ENCODE data around the gene TRMT112.
A peak's percentile ranks its signal among the peaks of the same experiment; 100 is the strongest.

Gene TRMT112

GRCh38 chr11:64334764-64335735, 17.7 kb upstream of the TRMT112 start:
- peak; percentile 91 for TF ChIP-seq ZBTB7A (IDR thresholded peaks at IDR 0.05; ENCODE audit: low read depth)
- no peak for TF ChIP-seq FOXM1 (IDR thresholded peaks at IDR 0.05; ENCODE audit: borderline replicate concordance, low read depth)
- peak; percentile 99 for TF ChIP-seq CEBPB (IDR thresholded peaks at IDR 0.05)
- TF ChIP-seq RAD21 (IDR thresholded peaks at IDR 0.05; ENCODE audit: low read depth): no peak
- TF ChIP-seq YY1 (IDR thresholded peaks at IDR 0.05; ENCODE audit: low read depth): no peak; the same call in 1 of the 2 replicates
- TF ChIP-seq TEAD4 (IDR thresholded peaks at IDR 0.05): peak; percentile 89
- peak; percentile 84 for TF ChIP-seq MAX (IDR thresholded peaks at IDR 0.05)
- TF ChIP-seq REST (IDR thresholded peaks at IDR 0.05; ENCODE audit: low read depth): no peak
- TF ChIP-seq CREB1 (IDR thresholded peaks at IDR 0.05; ENCODE audit: low read depth): no peak
- no peak; the same call in 1 of the 2 replicates for TF ChIP-seq USF1 (IDR thresholded peaks at IDR 0.05)
- no peak for TF ChIP-seq TAF1 (IDR thresholded peaks at IDR 0.05; ENCODE audit: low read depth)
- TF ChIP-seq NFIC (IDR thresholded peaks at IDR 0.05): peak; percentile 44; the same call in 1 of the 2 replicates
- TF ChIP-seq TCF12 (IDR thresholded peaks at IDR 0.05; ENCODE audit: low read depth): peak; percentile 89
- TF ChIP-seq EP300 (IDR thresholded peaks at IDR 0.05; ENCODE audit: borderline replicate concordance): peak; percentile 78; the same call in 1 of the 2 replicates
- peak; percentile 89 for TF ChIP-seq EGR1 (IDR thresholded peaks at IDR 0.05)

GRCh38 chr11:64333556-64333955, 16.2 kb upstream of the TRMT112 start:
- TF ChIP-seq YY1 (IDR thresholded peaks at IDR 0.05; ENCODE audit: low read depth): no peak
- no peak for TF ChIP-seq MAX (IDR thresholded peaks at IDR 0.05)
- TF ChIP-seq REST (IDR thresholded peaks at IDR 0.05; ENCODE audit: low read depth): no peak
- no peak for TF ChIP-seq USF1 (IDR thresholded peaks at IDR 0.05)
- TF ChIP-seq TAF1 (IDR thresholded peaks at IDR 0.05; ENCODE audit: low read depth): no peak
- no peak for TF ChIP-seq RAD21 (IDR thresholded peaks at IDR 0.05; ENCODE audit: low read depth)
- no peak for TF ChIP-seq ZBTB7A (IDR thresholded peaks at IDR 0.05; ENCODE audit: low read depth)
- TF ChIP-seq NFIC (IDR thresholded peaks at IDR 0.05): no peak
- no peak for TF ChIP-seq CEBPB (IDR thresholded peaks at IDR 0.05)

- TF ChIP-seq YY1 (IDR thresholded peaks at IDR 0.05; ENCODE audit: low read depth) (no peak), TEAD4 (IDR thresholded peaks at IDR 0.05) (no peak), ZBTB7A (IDR thresholded peaks at IDR 0.05; ENCODE audit: low read depth) (peak; percentile 71), EP300 (IDR thresholded peaks at IDR 0.05; ENCODE audit: borderline replicate concordance) (no peak), EGR1 (IDR thresholded peaks at IDR 0.05) (no peak), TAF1 (IDR thresholded peaks at IDR 0.05; ENCODE audit: low read depth) (no peak), CEBPB (IDR thresholded peaks at IDR 0.05) (no peak), NFIC (IDR thresholded peaks at IDR 0.05) (peak; percentile 83), CREB1 (IDR thresholded peaks at IDR 0.05; ENCODE audit: low read depth) (no peak), FOXM1 (IDR thresholded peaks at IDR 0.05; ENCODE audit: borderline replicate concordance, low read depth) (no peak), MAX (IDR thresholded peaks at IDR 0.05) (peak; percentile 31), USF1 (IDR thresholded peaks at IDR 0.05) (peak; percentile 25; the same call in 1 of the 2 replicates), REST (IDR thresholded peaks at IDR 0.05; ENCODE audit: low read depth) (no peak), RAD21 (IDR thresholded peaks at IDR 0.05; ENCODE audit: low read depth) (peak; percentile 63), TCF12 (IDR thresholded peaks at IDR 0.05; ENCODE audit: low read depth) (peak; percentile 81)
These were observed 14.4 kb upstream of the TRMT112 start for GRCh38 chr11:64331569-64332371.

Measured in Ishikawa (cell line).